Measurements from ENCODE around the gene SLC38A10. TPM values are rescaled to one million over a fixed set of nuclear protein-coding genes. Genes with fewer than 3 reads are reported as not detected.

SLC38A10 gene
- total and polyA plus RNA-seq, 2 of the 13 experiments (the other 11 are each of a cell fraction or from before 2014, with no cell fraction given): 23.4 to 55.8 TPM

DNA sequence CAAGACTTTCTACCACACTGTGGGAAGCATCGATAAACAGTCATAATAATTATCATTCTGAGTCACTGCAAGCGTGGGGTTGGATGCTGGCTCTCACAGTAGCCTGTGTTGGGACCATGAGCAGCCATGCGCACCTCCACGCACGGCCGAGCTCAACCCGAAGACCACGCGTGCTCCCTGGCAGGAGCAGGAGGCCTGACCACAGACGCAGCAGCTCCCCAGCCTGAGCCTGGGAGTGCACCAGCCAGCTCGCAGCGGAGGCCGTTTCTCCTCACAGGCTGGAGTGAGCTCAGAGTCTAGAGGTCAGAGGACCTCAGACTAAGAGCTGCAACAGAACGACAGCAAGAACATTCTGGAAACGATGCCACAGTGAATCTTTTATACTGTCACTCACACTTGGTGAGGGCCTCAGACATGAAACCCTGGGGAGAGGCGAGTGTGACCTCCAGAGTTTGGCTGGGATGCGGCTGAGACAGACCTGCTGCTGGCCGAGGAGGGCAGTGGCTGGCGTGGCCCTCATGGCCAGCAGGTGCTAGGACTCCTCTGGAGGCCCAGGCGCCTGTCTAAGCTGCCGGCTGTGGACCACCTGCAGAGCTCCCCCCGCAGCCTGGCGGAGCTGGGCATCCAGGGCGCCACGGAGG lies 50.0 kb downstream of the SLC38A10 start (continued):
- no peak for TF ChIP-seq NCOR1 (IDR thresholded peaks at IDR 0.05; ENCODE audit: borderline replicate concordance, low read length)
- TF ChIP-seq, protein P1, sequence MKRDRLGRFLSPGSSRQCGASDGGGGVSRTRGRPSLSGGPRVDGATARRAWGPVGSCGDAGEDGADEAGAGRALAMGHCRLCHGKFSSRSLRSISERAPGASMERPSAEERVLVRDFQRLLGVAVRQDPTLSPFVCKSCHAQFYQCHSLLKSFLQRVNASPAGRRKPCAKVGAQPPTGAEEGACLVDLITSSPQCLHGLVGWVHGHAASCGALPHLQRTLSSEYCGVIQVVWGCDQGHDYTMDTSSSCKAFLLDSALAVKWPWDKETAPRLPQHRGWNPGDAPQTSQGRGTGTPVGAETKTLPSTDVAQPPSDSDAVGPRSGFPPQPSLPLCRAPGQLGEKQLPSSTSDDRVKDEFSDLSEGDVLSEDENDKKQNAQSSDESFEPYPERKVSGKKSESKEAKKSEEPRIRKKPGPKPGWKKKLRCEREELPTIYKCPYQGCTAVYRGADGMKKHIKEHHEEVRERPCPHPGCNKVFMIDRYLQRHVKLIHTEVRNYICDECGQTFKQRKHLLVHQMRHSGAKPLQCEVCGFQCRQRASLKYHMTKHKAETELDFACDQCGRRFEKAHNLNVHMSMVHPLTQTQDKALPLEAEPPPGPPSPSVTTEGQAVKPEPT (CRISPR knock-in tag; IDR thresholded peaks at IDR 0.05; ENCODE audit: low read depth): 0 out of 2 replicates have a peak, but pooled peaks have one; percentile 59
- TF ChIP-seq ZNF317 (CRISPR knock-in tag; IDR thresholded peaks at IDR 0.05): no peak
- no peak for TF ChIP-seq ZNF768 (CRISPR knock-in tag; IDR thresholded peaks at IDR 0.05)
- TF ChIP-seq, protein P2, sequence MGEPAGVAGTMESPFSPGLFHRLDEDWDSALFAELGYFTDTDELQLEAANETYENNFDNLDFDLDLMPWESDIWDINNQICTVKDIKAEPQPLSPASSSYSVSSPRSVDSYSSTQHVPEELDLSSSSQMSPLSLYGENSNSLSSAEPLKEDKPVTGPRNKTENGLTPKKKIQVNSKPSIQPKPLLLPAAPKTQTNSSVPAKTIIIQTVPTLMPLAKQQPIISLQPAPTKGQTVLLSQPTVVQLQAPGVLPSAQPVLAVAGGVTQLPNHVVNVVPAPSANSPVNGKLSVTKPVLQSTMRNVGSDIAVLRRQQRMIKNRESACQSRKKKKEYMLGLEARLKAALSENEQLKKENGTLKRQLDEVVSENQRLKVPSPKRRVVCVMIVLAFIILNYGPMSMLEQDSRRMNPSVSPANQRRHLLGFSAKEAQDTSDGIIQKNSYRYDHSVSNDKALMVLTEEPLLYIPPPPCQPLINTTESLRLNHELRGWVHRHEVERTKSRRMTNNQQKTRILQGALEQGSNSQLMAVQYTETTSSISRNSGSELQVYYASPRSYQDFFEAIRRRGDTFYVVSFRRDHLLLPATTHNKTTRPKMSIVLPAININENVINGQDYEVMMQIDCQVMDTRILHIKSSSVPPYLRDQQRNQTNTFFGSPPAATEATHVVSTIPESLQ (CRISPR knock-in tag; conservative IDR thresholded peaks at IDR 0.05): no peak
- TF ChIP-seq, protein P3, sequence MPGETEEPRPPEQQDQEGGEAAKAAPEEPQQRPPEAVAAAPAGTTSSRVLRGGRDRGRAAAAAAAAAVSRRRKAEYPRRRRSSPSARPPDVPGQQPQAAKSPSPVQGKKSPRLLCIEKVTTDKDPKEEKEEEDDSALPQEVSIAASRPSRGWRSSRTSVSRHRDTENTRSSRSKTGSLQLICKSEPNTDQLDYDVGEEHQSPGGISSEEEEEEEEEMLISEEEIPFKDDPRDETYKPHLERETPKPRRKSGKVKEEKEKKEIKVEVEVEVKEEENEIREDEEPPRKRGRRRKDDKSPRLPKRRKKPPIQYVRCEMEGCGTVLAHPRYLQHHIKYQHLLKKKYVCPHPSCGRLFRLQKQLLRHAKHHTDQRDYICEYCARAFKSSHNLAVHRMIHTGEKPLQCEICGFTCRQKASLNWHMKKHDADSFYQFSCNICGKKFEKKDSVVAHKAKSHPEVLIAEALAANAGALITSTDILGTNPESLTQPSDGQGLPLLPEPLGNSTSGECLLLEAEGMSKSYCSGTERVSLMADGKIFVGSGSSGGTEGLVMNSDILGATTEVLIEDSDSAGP (CRISPR knock-in tag; IDR thresholded peaks at IDR 0.05; ENCODE audit: borderline replicate concordance): peak; percentile 69
- TF ChIP-seq ZNF773 (CRISPR knock-in tag; IDR thresholded peaks at IDR 0.05; ENCODE audit: borderline replicate concordance): no peak
- no peak for TF ChIP-seq NBN (conservative IDR thresholded peaks at IDR 0.05)
- TF ChIP-seq, protein P4, sequence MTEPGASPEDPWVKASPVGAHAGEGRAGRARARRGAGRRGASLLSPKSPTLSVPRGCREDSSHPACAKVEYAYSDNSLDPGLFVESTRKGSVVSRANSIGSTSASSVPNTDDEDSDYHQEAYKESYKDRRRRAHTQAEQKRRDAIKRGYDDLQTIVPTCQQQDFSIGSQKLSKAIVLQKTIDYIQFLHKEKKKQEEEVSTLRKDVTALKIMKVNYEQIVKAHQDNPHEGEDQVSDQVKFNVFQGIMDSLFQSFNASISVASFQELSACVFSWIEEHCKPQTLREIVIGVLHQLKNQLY (CRISPR knock-in tag; IDR thresholded peaks at IDR 0.05): no peak
- no peak for TF ChIP-seq KDM1A (CRISPR knock-in tag; IDR thresholded peaks at IDR 0.05)
- TF ChIP-seq ZNF850 (CRISPR knock-in tag; conservative IDR thresholded peaks at IDR 0.05): no peak
- peak; percentile 65; the same call in 1 of the 2 replicates for TF ChIP-seq ZNF501 (CRISPR knock-in tag; IDR thresholded peaks at IDR 0.05)
- no peak for TF ChIP-seq ZBTB7B (CRISPR knock-in tag; IDR thresholded peaks at IDR 0.05)
- no peak for TF ChIP-seq ZNF562 (CRISPR knock-in tag; IDR thresholded peaks at IDR 0.05; ENCODE audit: borderline replicate concordance)
- TF ChIP-seq ZBTB3 (CRISPR knock-in tag; IDR thresholded peaks at IDR 0.05; ENCODE audit: borderline replicate concordance, low read depth): no peak
- TF ChIP-seq ZFP37 (CRISPR knock-in tag; IDR thresholded peaks at IDR 0.05; ENCODE audit: borderline replicate concordance): no peak
- no peak for TF ChIP-seq RFX5 (IDR thresholded peaks at IDR 0.05; ENCODE audit: low read depth, low read length)
- TF ChIP-seq SNAI1 (CRISPR knock-in tag; IDR thresholded peaks at IDR 0.05; ENCODE audit: borderline replicate concordance): no peak
- no peak; the same call in 1 of the 2 replicates for TF ChIP-seq ZNF552 (CRISPR knock-in tag; IDR thresholded peaks at IDR 0.05; ENCODE audit: borderline replicate concordance)
- no peak for TF ChIP-seq CBX2 (IDR thresholded peaks at IDR 0.05; ENCODE audit: low read depth, low read length)
- TF ChIP-seq CBX2 (CRISPR knock-in tag; IDR thresholded peaks at IDR 0.05; ENCODE audit: low read depth): no peak
- TF ChIP-seq, protein P5, sequence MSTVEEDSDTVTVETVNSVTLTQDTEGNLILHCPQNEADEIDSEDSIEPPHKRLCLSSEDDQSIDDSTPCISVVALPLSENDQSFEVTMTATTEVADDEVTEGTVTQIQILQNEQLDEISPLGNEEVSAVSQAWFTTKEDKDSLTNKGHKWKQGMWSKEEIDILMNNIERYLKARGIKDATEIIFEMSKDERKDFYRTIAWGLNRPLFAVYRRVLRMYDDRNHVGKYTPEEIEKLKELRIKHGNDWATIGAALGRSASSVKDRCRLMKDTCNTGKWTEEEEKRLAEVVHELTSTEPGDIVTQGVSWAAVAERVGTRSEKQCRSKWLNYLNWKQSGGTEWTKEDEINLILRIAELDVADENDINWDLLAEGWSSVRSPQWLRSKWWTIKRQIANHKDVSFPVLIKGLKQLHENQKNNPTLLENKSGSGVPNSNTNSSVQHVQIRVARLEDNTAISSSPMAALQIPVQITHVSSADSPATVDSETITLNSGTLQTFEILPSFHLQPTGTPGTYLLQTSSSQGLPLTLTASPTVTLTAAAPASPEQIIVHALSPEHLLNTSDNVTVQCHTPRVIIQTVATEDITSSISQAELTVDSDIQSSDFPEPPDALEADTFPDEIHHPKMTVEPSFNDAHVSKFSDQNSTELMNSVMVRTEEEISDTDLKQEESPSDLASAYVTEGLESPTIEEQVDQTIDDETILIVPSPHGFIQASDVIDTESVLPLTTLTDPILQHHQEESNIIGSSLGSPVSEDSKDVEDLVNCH (CRISPR knock-in tag; IDR thresholded peaks at IDR 0.05): no peak

Data from HepG2 (cell line).